ENCODE data around the gene ZNF586.

- TF ChIP-seq EP300 (IDR thresholded peaks at IDR 0.05) (no peak), CTCF (IDR thresholded peaks at IDR 0.05) (no peak), POLR2A (IDR thresholded peaks at IDR 0.05) (no peak), POLR2AphosphoS5 (IDR thresholded peaks at IDR 0.05) (no peak)
These were observed 22.0 kb upstream of the ZNF586 start for GRCh38 chr19:57747472-57747807.
